Measurements from ENCODE around the gene FRMD5. TPM values are rescaled to one million over a fixed set of nuclear protein-coding genes. Genes with fewer than 3 reads are reported as not detected.

The FRMD5 gene
- total RNA-seq, 1 donor from 2014 or later, result 9.9 TPM

- TF ChIP-seq CTCF (IDR thresholded peaks at IDR 0.05; ENCODE audit: insufficient read depth, low read length, poor library complexity, severe bottlenecking), result no peak
- Histone ChIP-seq H3K4me3 (ENCODE audit: low read depth, low read length) (no peak overlapping the region), H3K27me3 (ENCODE audit: control insufficient read depth, insufficient read depth, low read length) (no peaks in the 10 kb centered on the region), H3K36me3 (ENCODE audit: control insufficient read depth, insufficient read depth, low read length) (peaks cover 3% of the 10 kb centered on the region)
- DNase-seq (ENCODE audit: low read depth), result no peak
These were observed 203.9 kb downstream of the FRMD5 start for GRCh38 chr15:43991206-43991605.

GRCh38 chr15:43989938-43990337, 205.1 kb downstream of the FRMD5 start:
- no peak for DNase-seq (ENCODE audit: low read depth)
- no peaks in the 10 kb centered on the region for H3K27me3 ChIP-seq (ENCODE audit: control insufficient read depth, insufficient read depth, low read length)
- H3K36me3 ChIP-seq (ENCODE audit: control insufficient read depth, insufficient read depth, low read length), result peaks cover 3% of the 10 kb centered on the region
- no peak for TF ChIP-seq CTCF (IDR thresholded peaks at IDR 0.05; ENCODE audit: insufficient read depth, low read length, poor library complexity, severe bottlenecking)
- no peak overlapping the region for H3K4me3 ChIP-seq (ENCODE audit: low read depth, low read length)

- no peak for TF ChIP-seq CTCF (IDR thresholded peaks at IDR 0.05; ENCODE audit: insufficient read depth, low read length, poor library complexity, severe bottlenecking)
- no peak overlapping the region for H3K4me3 ChIP-seq (ENCODE audit: low read depth, low read length)
- no peak for DNase-seq (ENCODE audit: low read depth)
These were observed 206.2 kb downstream of the FRMD5 start for GRCh38 chr15:43988900-43989299.

DNA sequence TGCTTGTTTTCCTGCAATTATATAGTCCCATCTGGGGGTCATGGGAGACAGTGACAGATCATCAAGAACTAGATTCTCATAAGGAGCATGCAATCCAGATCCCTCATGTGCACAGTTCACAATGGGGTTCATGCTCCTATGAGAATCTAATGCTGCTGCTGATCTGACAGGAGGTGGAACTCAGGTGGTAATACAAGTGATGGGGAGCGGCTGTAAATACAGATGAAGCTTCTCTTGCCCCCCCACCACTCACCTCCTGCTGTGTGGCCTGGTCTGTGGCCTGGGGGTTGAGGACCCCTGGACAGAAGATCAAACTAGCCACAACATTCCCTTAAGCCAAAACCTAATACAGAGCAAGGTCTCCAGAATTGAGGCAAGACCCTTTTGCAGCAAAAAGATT, 207.1 kb downstream of the FRMD5 start:
- Histone ChIP-seq H3K36me3 (ENCODE audit: control insufficient read depth, insufficient read depth, low read length) (peaks cover 3% of the 10 kb centered on the region), H3K4me3 (ENCODE audit: low read depth, low read length) (no peak overlapping the region)

More at GRCh38 chr15:43988900-43989299, 206.2 kb downstream of the FRMD5 start:
- Histone ChIP-seq H3K36me3 (ENCODE audit: control insufficient read depth, insufficient read depth, low read length) (peaks cover 3% of the 10 kb centered on the region), H3K27me3 (ENCODE audit: control insufficient read depth, insufficient read depth, low read length) (no peaks in the 10 kb centered on the region)

DNA sequence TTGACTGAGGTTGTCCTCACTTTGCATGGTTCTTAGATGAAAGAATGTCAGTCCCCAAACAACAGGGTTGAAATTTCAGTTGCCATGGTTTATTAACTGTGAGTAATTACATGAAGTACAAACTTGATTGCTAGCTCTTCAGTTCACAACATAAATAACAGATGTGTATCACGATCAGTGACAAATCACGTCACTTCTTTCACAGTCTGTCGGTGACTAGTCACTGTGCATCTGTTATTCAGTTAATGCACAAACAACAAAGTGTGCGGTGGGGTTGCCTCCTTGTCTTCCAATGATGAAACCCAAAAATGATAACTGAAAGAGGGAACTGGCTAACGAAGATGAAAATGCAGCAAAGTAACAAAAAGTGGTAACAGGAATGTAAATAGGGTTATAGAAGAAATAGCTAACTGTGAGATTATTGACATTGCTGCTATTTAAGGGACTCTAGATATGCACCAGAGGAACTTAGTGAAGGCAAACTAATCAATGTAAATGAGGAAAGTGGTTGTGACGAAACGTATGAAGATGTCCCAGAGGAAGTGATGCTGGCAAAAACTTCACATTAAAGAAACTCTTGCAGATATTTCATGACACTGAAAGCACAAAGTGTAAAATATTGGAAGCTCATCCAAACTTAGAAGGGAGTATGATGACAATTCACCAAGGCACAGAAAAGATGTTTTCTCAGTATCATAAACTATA, 208.9 kb downstream of the FRMD5 start:
- H3K27me3 ChIP-seq (ENCODE audit: control insufficient read depth, insufficient read depth, low read length), result no peaks in the 10 kb centered on the region
- no peak for DNase-seq (ENCODE audit: low read depth)
- H3K36me3 ChIP-seq (ENCODE audit: control insufficient read depth, insufficient read depth, low read length), result peaks cover 3% of the 10 kb centered on the region
- H3K4me3 ChIP-seq (ENCODE audit: low read depth, low read length), result no peak overlapping the region
- TF ChIP-seq CTCF (IDR thresholded peaks at IDR 0.05; ENCODE audit: insufficient read depth, low read length, poor library complexity, severe bottlenecking), result no peak

More for the DNA sequence above, 207.1 kb downstream of the FRMD5 start:
- no peaks in the 10 kb centered on the region for H3K27me3 ChIP-seq (ENCODE audit: control insufficient read depth, insufficient read depth, low read length)
- TF ChIP-seq CTCF (IDR thresholded peaks at IDR 0.05; ENCODE audit: insufficient read depth, low read length, poor library complexity, severe bottlenecking), result no peak
- no peak for DNase-seq (ENCODE audit: low read depth)

DNA sequence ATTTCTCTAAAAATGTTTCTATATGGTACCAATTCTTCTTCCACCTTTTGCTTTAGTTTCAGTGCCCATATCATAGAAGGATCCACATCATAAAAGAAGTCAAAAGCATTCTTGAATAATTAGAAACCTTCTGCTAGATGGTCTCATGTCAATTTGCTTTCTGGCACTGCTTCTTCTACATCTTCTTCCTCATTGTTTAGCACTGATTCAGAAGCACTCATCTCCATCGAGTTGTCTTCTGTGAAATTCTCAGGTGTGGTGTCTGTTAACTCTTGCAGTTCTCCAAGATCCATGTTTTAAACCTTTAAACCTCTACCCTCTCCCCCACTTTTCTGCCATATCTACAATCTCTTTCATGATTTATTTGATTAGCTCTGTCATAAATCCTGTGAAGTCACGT, 213.5 kb downstream of the FRMD5 start:
- H3K4me3 ChIP-seq (ENCODE audit: low read depth, low read length), result no peak overlapping the region
- no peak for DNase-seq (ENCODE audit: low read depth)
- no peak for TF ChIP-seq CTCF (IDR thresholded peaks at IDR 0.05; ENCODE audit: insufficient read depth, low read length, poor library complexity, severe bottlenecking)
- no peaks in the 10 kb centered on the region for H3K36me3 ChIP-seq (ENCODE audit: control insufficient read depth, insufficient read depth, low read length)
- H3K27me3 ChIP-seq (ENCODE audit: control insufficient read depth, insufficient read depth, low read length), result no peaks in the 10 kb centered on the region
